NCI-H1417 (cell line): ENCODE measurements around the gene ATP1A2.
"Not testable (repeated sequence)": the region's sequence is repeated elsewhere in the genome, so short reads cannot be mapped to it uniquely, and the experiment has no call there.

Source experiments
- DNase-seq, 3 experiments: peaks; one replicate each; lab custom pipeline; 2025; lab: John Stamatoyannopoulos, UW

Gene ATP1A2

GRCh38 chr1:160124705-160125478, 9.3 kb downstream of the ATP1A2 start:
- DNase-seq = no peak

DNA sequence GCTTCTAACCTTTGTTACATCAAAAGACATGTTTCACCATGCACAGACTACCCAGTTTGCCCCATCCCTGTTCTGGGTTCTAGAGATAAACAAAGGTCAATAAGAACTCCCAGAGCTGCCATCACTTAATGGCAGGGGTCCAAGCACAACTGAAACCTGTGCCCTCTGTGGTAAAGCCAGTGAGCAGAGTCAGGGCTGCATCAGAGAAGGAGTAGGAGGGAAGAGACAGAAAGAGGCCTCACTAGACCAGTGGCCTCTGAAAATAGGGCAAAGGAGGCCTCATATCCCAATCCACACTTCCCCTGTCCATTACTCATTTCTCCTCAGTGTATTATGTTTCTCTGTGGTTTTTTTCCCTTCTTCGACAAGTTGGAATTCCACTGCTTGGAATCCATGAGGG, 10.2 kb downstream of the ATP1A2 start:
- DNase-seq = no peak

- not testable (repeated sequence) for DNase-seq
Measured at GRCh38 chr1:160126342-160126741, 10.8 kb downstream of the ATP1A2 start.

GRCh38 chr1:160127381-160127780, 11.8 kb downstream of the ATP1A2 start:
- DNase-seq = no peak

GRCh38 chr1:160127865-160128523, 12.4 kb downstream of the ATP1A2 start:
- DNase-seq = no peak

GRCh38 chr1:160128636-160129035, 13.1 kb downstream of the ATP1A2 start:
- no peak for DNase-seq

DNA sequence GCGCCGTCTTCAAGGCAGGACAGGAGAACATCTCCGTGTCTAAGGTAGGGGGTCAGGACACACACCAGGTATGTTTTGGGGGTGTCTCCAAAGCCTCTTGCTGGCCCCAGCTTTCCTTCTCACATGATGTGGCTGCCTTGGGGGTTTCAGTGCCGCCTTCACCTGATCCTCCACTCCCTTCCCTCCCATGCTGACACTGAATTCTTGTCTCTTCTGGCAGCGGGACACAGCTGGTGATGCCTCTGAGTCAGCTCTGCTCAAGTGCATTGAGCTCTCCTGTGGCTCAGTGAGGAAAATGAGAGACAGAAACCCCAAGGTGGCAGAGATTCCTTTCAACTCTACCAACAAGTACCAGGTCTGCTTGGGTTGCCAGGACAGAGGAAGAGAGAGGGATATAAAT, 13.5 kb downstream of the ATP1A2 start:
- DNase-seq = no peak

GRCh38 chr1:160129558-160129957, 14.0 kb downstream of the ATP1A2 start:
- DNase-seq = no peak

GRCh38 chr1:160129966-160130365, 14.4 kb downstream of the ATP1A2 start:
- no peak for DNase-seq

- no peak for DNase-seq
Measured at GRCh38 chr1:160130486-160130885, 14.9 kb downstream of the ATP1A2 start.

DNA sequence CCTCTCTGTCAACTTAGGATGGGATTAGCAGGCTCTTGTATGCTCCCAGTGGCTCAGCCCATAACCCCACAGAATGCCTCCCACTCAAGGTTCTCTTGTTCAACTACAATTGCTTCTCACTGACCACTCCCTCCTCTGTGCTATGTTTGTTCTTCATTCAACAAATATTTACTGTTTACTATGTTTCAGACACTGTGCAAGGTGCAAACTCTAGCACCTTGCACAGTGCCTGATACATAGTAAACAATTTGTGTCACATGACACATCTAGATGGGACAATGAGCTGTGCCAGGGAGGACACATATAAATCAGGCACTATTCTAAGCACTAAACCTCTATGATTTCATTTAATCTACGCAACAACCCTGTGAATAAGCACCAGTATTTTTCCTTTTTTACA, 15.4 kb downstream of the ATP1A2 start:
- DNase-seq = no peak

DNA sequence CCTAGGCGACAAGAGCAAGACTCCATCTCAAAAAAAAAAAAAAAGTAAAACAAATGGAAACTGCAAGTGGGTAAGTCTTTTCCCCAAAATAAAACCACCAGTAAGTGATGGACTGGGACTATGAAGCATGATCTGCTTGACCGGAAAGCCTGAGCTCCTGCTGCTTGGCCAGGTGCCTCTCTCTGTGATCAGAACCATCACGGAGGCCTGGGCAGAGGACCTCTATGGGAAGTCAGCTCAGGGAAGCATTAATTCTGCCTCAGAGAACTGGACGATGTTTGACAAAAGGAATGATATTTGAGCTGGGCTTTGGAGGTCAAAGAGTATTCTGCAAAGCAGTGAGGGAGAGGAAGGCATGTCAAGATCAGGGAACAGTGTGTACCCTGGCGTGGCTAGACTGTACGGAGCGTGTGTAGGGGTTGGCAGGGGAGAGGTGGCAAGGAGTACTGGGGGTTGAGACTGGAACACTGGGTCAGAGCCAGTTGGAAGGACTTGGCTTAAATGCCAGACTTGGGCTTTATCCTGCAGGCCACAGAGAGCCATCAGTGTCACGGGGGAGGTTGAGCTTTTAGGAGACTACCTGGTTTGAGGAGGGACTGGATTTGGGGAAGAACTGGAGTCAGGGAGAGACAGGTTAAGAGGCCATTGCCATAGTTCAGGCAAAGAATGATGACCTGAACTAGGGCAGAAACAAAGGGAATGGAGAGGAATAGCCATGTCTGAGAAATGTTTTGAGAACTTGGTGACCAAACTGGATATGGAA, 16.4 kb downstream of the ATP1A2 start:
- DNase-seq = no peak

DNA sequence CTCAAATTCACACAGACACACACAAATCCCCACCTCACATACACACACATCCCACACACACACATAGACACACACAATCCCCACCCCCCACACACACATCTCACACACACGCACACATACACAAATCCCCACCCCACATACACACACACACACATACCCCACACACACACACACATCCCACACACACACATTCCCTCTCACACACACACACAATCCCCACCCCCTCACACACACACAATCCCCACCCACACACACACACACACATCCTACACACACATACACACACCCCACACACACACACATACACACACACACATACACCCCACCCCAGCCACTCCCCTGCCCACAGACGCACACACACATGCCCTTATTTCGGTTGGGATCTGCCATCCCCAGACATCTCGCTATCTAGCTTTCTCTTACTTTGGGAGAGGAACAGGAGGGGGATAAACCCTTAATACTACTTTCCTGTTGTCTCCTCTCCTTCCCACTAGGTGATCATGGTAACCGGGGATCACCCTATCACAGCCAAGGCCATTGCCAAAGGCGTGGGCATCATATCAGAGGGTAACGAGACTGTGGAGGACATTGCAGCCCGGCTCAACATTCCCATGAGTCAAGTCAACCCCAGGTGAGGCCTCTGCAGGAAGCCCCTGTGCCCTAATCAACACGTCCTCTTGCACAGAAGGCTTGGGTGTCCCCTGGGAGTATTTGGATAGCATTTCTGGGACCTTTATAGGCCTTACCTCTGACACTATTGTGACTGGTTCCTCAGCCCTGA, 18.6 kb downstream of the ATP1A2 start:
- no peak for DNase-seq

- no peak for DNase-seq
Measured at GRCh38 chr1:160134791-160135572, 19.4 kb downstream of the ATP1A2 start.

DNA sequence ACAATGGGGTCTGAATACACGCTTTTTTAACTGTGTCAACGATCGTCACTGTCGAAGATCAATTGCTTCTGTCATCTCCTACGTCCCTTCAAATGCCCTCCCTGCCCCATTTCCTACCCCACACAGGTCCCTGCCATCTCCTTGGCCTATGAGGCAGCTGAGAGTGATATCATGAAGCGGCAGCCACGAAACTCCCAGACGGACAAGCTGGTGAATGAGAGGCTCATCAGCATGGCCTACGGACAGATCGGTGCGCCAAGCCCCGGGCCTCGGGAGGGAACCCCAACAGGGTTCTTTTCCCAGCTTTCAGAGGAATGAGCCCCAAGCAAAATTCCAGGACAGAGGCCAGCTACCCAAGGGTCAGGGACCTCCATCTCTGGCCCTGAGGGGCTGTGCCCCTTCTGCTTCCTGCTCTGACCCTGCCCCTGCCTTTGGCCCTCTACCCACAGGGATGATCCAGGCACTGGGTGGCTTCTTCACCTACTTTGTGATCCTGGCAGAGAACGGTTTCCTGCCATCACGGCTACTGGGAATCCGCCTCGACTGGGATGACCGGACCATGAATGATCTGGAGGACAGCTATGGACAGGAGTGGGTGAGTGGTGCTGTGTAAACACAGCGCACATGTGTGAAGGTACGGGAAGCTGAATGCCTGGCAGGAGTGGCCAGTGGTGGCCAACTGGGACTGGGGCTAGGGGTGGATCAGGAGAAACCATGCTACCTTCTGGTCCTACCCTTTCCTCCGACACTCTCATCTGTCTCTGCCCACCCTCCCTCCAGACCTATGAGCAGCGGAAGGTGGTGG, 20.8 kb downstream of the ATP1A2 start:
- DNase-seq = no peak

DNA sequence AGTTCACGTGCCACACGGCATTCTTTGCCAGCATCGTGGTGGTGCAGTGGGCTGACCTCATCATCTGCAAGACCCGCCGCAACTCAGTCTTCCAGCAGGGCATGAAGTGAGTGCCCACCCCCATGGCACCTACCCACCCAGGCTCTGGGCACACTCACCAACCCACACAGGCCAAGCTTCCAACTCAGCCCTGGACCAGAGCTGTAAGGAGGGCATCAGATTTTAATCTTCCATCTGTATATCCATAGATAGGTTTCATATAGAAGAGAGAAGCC, 21.3 kb downstream of the ATP1A2 start:
- no peak for DNase-seq

- DNase-seq = no peak
Measured at GRCh38 chr1:160137216-160137862, 21.8 kb downstream of the ATP1A2 start.

DNA sequence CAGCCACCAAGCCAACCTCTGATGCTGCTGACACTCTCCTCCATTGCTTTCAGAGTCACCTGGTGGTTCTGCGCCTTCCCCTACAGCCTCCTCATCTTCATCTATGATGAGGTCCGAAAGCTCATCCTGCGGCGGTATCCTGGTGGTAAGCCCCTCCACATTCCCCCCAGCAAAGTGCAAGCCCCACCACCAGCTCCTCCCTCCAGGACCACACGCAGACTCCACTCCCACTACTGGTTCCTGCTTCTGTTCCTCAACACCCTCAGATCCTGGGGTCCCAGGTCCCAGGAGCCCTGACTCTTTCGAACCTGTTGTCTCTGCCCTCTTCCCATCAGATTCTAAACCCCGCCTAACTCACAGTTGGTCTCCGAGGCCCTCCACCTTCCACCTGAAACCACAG, 24.3 kb downstream of the ATP1A2 start:
- no peak for DNase-seq

DNA sequence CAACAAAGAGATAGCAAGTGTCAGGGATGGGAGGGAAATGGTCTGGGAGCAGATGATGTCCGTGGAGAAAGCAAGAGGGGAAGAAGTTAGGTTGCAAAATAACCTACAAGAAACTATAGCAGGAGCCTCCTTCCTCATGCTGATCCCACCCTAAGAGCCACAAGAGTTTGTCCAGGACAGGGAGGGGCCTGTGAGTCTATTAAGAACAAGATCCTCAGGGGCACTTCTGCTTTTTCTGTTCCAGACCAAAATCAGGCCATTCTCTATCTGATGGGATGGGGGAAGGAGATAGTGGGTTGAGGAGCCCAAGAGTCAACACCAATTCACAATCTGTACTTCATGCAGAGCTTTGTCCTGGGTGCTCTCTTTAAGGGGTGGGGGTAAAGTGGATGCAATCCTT, 28.1 kb downstream of the ATP1A2 start:
- DNase-seq = no peak

DNA sequence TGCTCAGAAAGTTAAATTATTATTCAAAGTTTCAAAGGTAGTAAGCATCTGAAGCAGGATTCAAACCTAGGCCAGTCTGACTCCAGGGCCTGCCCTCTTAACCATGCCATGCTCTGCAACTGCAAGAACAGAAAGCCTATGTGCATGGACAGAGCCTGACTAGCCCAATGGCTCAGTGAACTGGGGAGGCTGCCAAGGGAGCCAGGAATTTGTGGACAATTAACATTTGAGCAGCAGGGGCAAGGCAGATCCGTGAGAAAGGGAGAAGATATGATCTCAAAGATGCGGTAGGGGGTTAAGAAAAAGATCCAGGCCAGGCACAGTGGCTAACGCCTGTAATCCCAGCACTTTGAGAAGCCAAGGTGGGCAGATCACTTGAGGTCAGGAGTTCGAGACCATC, 29.4 kb downstream of the ATP1A2 start:
- DNase-seq = no peak
